CD4-positive, alpha-beta memory T cell (primary cell): ENCODE data around the gene AGPAT2. TPM values are rescaled to one million over a fixed set of nuclear protein-coding genes. Genes with fewer than 3 reads are reported as not detected.
A peak's percentile ranks its signal among the peaks of the same experiment; 100 is the strongest.

ENCODE experiments used
- CTCF ChIA-PET: fragments of 350-600 bp; sonication (Branson Sonifier 250); formaldehyde crosslinking; loops from one replicate; lab custom pipeline; 2021; ENCODE audit warnings: inconsistent platforms; ENCODE audit not compliant: partially characterized antibody; lab: Charles Lee
- POLR2A ChIA-PET: fragments of 350-600 bp; sonication (Branson Sonifier 250); formaldehyde crosslinking; loops from one replicate; lab custom pipeline; 2021; ENCODE audit not compliant: partially characterized antibody; lab: Charles Lee
- DNase-seq, 5 donors: peaks; one replicate each; pipeline versions ENCODE4 v3.0.0 to v3.0.0-alpha.2; 2020 to 2022; ENCODE audit warnings: mixed read lengths in 1 of 5
- H3K27ac ChIP-seq: one replicate; pipeline ENCODE4 v1.7.0; 2013; ENCODE audit warnings: low read depth, low read length
- H3K27me3 ChIP-seq: 2 replicates; pipeline ENCODE4 v1.7.0; 2013; ENCODE audit warnings: mild to moderate bottlenecking, low read length, moderate library complexity; ENCODE audit not compliant: insufficient read depth
- H3K36me3 ChIP-seq: 2 replicates; pipeline ENCODE4 v1.7.0; 2013; ENCODE audit warnings: mild to moderate bottlenecking, low read length, moderate library complexity; ENCODE audit not compliant: insufficient read depth
- H3K4me1 ChIP-seq: 2 replicates; pipeline ENCODE4 v1.7.0; 2013; ENCODE audit warnings: mild to moderate bottlenecking, low read length, moderate library complexity; ENCODE audit not compliant: insufficient read depth
- H3K4me3 ChIP-seq, 2 donors: one replicate each; pipeline ENCODE4 v1.7.0; 2013; ENCODE audit warnings: low read length in 2 of 2, mild to moderate bottlenecking in 1 of 2
- H3K9me3 ChIP-seq, 2 donors: one replicate each; pipeline ENCODE4 v1.7.0; 2013; ENCODE audit warnings: low read length in 2 of 2, control low read depth in 1 of 2; ENCODE audit not compliant: control insufficient read depth in 1 of 2
- H3K27ac Mint-ChIP-seq, 7 donors: one replicate each; pipeline ENCODE4 v1.8.0; 2020 to 2021; ENCODE audit warnings: mixed read lengths in 7 of 7, mild to moderate bottlenecking in 6 of 7, inconsistent platforms in 3 of 7, moderate library complexity in 3 of 7
- H3K27me3 Mint-ChIP-seq, 2 donors: one replicate each; pipeline ENCODE4 v1.8.0; 2020 to 2021; ENCODE audit warnings: mixed read lengths in 2 of 2
- H3K36me3 Mint-ChIP-seq, 2 donors: one replicate each; pipeline ENCODE4 v1.8.0; 2020 to 2021; ENCODE audit warnings: mixed read lengths in 2 of 2, inconsistent platforms in 1 of 2, mild to moderate bottlenecking in 1 of 2
- H3K4me1 Mint-ChIP-seq, 4 donors: one replicate each; pipeline ENCODE4 v1.8.0; 2020 to 2021; ENCODE audit warnings: mixed read lengths in 4 of 4, mild to moderate bottlenecking in 1 of 4
- H3K4me3 Mint-ChIP-seq, 8 donors: one replicate each; pipeline ENCODE4 v1.8.0; 2020 to 2021; ENCODE audit warnings: mixed read lengths in 8 of 8, mild to moderate bottlenecking in 7 of 8, moderate library complexity in 6 of 8, inconsistent platforms in 3 of 8
- H3K9me3 Mint-ChIP-seq, 8 donors: one replicate each; pipeline ENCODE4 v1.8.0; 2020 to 2021; ENCODE audit warnings: mixed read lengths in 8 of 8, mild to moderate bottlenecking in 5 of 8, inconsistent platforms in 3 of 8, moderate library complexity in 1 of 8
- intact Hi-C: fragments of 100-400 bp; cut with micrococcal nuclease; formaldehyde crosslinking; loops from one replicate; pipeline ENCODE4 v1.15.1; 2023
- polyA plus RNA-seq, 2 donors: library from polyadenylated mRNA; unstranded; fragments of 300-500 nt; fragmentation: Illumina TruSeq; gene quantifications; one replicate each; pipeline ENCODE4 v1.2.3, GENCODE V29; 2021
- total RNA-seq, 2 experiments: library from RNA; stranded (reverse); gene quantifications; one replicate each; pipeline ENCODE4 v1.2.3, GENCODE V29; 2021

Gene AGPAT2
- total and polyA plus RNA-seq, 4 experiments from 2014 or later, result 6.9 to 20.6 (median 12.0) TPM

GRCh38 chr9:136720898-136721338 lies 33.7 kb upstream of the AGPAT2 start:
- Mint-ChIP-seq H3K4me3 (no peak overlapping the region), H3K27me3 (peaks cover 0 to 1% of the 10 kb centered on the region in 2 donors), H3K27ac (peak overlapping the region in 4 of 7 donors; percentile 4 to 68 (median 54)), H3K36me3 (peaks cover 15 to 24% of the 10 kb centered on the region in 2 donors), H3K9me3 (no peaks in the 10 kb centered on the region), H3K4me1 (peaks cover 2 to 15% (median 9%) of the 10 kb centered on the region in 4 donors)
- no peaks in the 10 kb centered on the region for H3K9me3 ChIP-seq
- POLR2A ChIA-PET, result no interaction called here
- peak in 1 of 5 donors; percentile 32 for DNase-seq
- H3K4me3 ChIP-seq, result no peak overlapping the region
- H3K27me3 ChIP-seq, result no peaks in the 10 kb centered on the region
- H3K27ac ChIP-seq, result no peak overlapping the region
- peaks cover 9% of the 10 kb centered on the region for H3K4me1 ChIP-seq
- CTCF ChIA-PET, result interaction anchor here (1.4 kb wide), 1 partner anchor 236 kb away, joined by 3 read pairs; no protein-coding TSS in a partner anchor
- H3K36me3 ChIP-seq, result peaks cover 26% of the 10 kb centered on the region
- intact Hi-C loops, result no loop called here

- peaks cover 0 to 3% of the 10 kb centered on the region in 2 donors for H3K27me3 Mint-ChIP-seq
- peaks cover 4% of the 10 kb centered on the region for H3K4me1 ChIP-seq
- no peak overlapping the region for H3K27ac Mint-ChIP-seq
- intact Hi-C loops, result no loop called here
- H3K27me3 ChIP-seq, result no peaks in the 10 kb centered on the region
- no peaks in the 10 kb centered on the region for H3K9me3 Mint-ChIP-seq
- H3K9me3 ChIP-seq, result no peaks in the 10 kb centered on the region
- H3K27ac ChIP-seq, result no peak overlapping the region
- peaks cover 2 to 11% (median 7%) of the 10 kb centered on the region in 4 donors for H3K4me1 Mint-ChIP-seq
- peaks cover 15 to 21% of the 10 kb centered on the region in 2 donors for H3K36me3 Mint-ChIP-seq
- DNase-seq, result peak in 1 of 5 donors; percentile 34
- H3K36me3 ChIP-seq, result peaks cover 21% of the 10 kb centered on the region
- ChIA-PET POLR2A (no interaction called here), CTCF (interaction anchor here (1.4 kb wide), 1 partner anchor 235 kb away, joined by 3 read pairs; no protein-coding TSS in a partner anchor)
- H3K4me3 Mint-ChIP-seq, result no peak overlapping the region
- H3K4me3 ChIP-seq, result no peak overlapping the region
Observed at GRCh38 chr9:136720251-136720897, 33.1 kb upstream of the AGPAT2 start.

GRCh38 chr9:136719195-136719880 lies 32.1 kb upstream of the AGPAT2 start:
- no peak for DNase-seq
- no peak overlapping the region for H3K4me3 ChIP-seq
- H3K27me3 ChIP-seq, result no peaks in the 10 kb centered on the region
- ChIA-PET CTCF (no interaction called here), POLR2A (interaction anchor here (2.3 kb wide), 1 partner anchor 8 kb away, joined by 17 read pairs; no protein-coding TSS in a partner anchor)
- Mint-ChIP-seq H3K4me1 (peaks cover 2 to 9% (median 5%) of the 10 kb centered on the region in 4 donors), H3K36me3 (peaks cover 12 to 13% of the 10 kb centered on the region in 2 donors), H3K27me3 (peaks cover 2 to 3% of the 10 kb centered on the region in 2 donors), H3K9me3 (no peaks in the 10 kb centered on the region), H3K27ac (no peak overlapping the region), H3K4me3 (no peak overlapping the region)
- H3K9me3 ChIP-seq, result no peaks in the 10 kb centered on the region
- intact Hi-C loops, result no loop called here
- peaks cover 11% of the 10 kb centered on the region for H3K36me3 ChIP-seq
- H3K27ac ChIP-seq, result no peak overlapping the region
- H3K4me1 ChIP-seq, result peaks cover 3% of the 10 kb centered on the region

- Mint-ChIP-seq H3K27ac (no peak overlapping the region), H3K4me1 (peaks cover under 1 to 2% (median 1%) of the 10 kb centered on the region in 4 donors), H3K36me3 (peaks cover 4 to 5% of the 10 kb centered on the region in 2 donors), H3K27me3 (peaks cover 2 to 3% of the 10 kb centered on the region in 2 donors), H3K4me3 (peak overlapping the region in 1 of 8 donors; percentile 2), H3K9me3 (no peaks in the 10 kb centered on the region)
- Histone ChIP-seq H3K4me3 (no peak overlapping the region), H3K36me3 (peaks cover 3% of the 10 kb centered on the region), H3K27me3 (peaks cover 4% of the 10 kb centered on the region), H3K9me3 (no peaks in the 10 kb centered on the region), H3K4me1 (peaks cover 3% of the 10 kb centered on the region), H3K27ac (no peak overlapping the region)
- intact Hi-C loops, result no loop called here
- peak in 1 of 5 donors; percentile 22 for DNase-seq
- ChIA-PET POLR2A (interaction anchor here (2.3 kb wide), 1 partner anchor 9 kb away, joined by 17 read pairs; no protein-coding TSS in a partner anchor), CTCF (no interaction called here)
Observed at GRCh38 chr9:136718345-136719194, 31.3 kb upstream of the AGPAT2 start.

GRCh38 chr9:136717399-136717798 lies 30.1 kb upstream of the AGPAT2 start:
- H3K4me3 ChIP-seq, result no peak overlapping the region
- H3K27me3 ChIP-seq, result peaks cover 8% of the 10 kb centered on the region
- no peak overlapping the region for H3K4me3 Mint-ChIP-seq
- H3K27me3 Mint-ChIP-seq, result peaks cover 2 to 7% of the 10 kb centered on the region in 2 donors
- DNase-seq, result no peak
- peaks cover 3% of the 10 kb centered on the region for H3K4me1 ChIP-seq
- no peaks in the 10 kb centered on the region for H3K36me3 ChIP-seq
- peaks cover 0 to 2% (median under 1%) of the 10 kb centered on the region in 4 donors for H3K4me1 Mint-ChIP-seq
- CTCF ChIA-PET, result no interaction called here
- no peak overlapping the region for H3K27ac ChIP-seq
- intact Hi-C loops, result no loop called here
- no peaks in the 10 kb centered on the region for H3K9me3 ChIP-seq
- POLR2A ChIA-PET, result interaction anchor here (0.7 to 1.1 kb wide), 2 partner anchors 10 to 706 kb away, joined by 3 to 4 read pairs; partner anchors contain the start of genes EXD3 and NOXA1
- no peak overlapping the region for H3K27ac Mint-ChIP-seq
- no peaks in the 10 kb centered on the region for H3K9me3 Mint-ChIP-seq
- H3K36me3 Mint-ChIP-seq, result peaks cover 4% of the 10 kb centered on the region in 2 donors

- H3K4me3 Mint-ChIP-seq, result no peak overlapping the region
- Histone ChIP-seq H3K27ac (no peak overlapping the region), H3K4me1 (peaks cover 7% of the 10 kb centered on the region), H3K27me3 (peaks cover 8% of the 10 kb centered on the region), H3K9me3 (no peaks in the 10 kb centered on the region), H3K4me3 (no peak overlapping the region), H3K36me3 (no peaks in the 10 kb centered on the region)
- no peaks in the 10 kb centered on the region for H3K36me3 Mint-ChIP-seq
- DNase-seq, result no peak
- POLR2A ChIA-PET, result interaction anchor here (4.8 kb wide), 1 partner anchor 13 kb away, joined by 25 read pairs; no protein-coding TSS in a partner anchor
- peaks cover 0 to 5% (median 2%) of the 10 kb centered on the region in 4 donors for H3K4me1 Mint-ChIP-seq
- CTCF ChIA-PET, result no interaction called here
- no peak overlapping the region for H3K27ac Mint-ChIP-seq
- intact Hi-C loops, result no loop called here
- peaks cover 9 to 18% of the 10 kb centered on the region in 2 donors for H3K27me3 Mint-ChIP-seq
- no peaks in the 10 kb centered on the region for H3K9me3 Mint-ChIP-seq
Observed at GRCh38 chr9:136714893-136715274, 27.6 kb upstream of the AGPAT2 start.
